ENCODE measurements around the gene GUSB.
"Not testable (repeated sequence)": the region's sequence is repeated elsewhere in the genome, so short reads cannot be mapped to it uniquely, and the experiment has no call there.

GUSB gene

DNA sequence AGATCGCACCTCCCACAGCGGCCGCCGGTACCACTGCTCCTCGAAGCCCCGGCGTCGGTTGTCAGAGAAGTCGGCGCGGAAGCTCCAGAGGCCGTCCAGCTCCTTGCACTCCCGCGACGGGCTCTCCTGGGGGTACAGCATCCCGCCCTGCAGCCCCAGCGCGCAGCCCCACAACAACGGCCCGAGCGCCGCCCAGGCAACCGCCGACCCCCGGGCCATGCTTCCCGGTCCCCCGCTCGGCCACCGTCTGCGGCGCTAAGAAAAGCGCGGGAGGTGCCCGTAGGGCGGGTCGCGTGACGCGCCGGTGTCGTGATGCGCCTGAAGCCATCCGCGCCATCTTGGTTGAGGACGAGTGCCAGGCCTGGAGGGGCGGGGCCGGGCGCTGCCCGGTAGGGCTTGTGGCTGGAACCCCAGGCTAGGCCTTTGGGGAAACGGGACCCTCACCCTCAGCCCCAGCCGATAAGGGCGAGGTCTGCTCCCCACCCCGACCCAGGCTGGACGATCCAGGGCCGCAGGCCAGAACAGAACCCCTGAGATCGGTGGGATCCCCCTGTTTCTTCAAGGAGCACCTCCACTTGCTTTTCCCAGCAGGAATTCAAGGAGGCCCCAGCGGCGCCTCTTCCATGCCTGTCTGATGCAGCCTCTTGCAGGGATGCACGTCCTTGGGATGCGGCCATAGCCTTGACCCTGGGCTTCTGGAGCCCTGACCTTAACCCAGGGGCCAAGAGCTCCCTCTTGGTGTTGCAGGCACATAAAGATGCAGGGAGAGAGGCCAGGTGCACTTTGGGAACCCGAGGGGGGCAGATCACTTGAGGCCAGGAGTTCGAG lies at the start of gene GUSB:
Gene GUSB (minus strand): TSS at position 249 of the 828 bp plus-strand sequence. CDS start 30 bp downstream, at position 219.
- peak; percentile 90 for DNase-seq

DNA sequence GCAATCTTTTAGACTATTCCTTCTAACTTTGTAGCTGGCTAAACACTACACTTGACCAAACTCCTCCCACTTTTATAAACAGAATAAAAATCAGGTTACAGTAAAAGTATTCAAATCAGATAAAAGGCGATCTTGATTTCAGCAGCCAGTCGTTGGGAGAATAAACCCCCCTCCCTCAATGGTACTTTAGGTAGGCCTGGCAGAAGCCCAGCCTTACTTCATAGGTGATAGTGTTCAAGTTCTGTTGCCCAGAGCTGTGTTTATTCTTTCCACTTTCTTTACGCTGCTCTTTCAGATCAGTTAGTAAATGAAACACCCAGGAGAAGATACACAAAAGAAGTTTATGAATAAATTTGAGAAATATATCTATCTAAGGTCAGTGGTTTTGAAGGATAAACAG lies 46.3 kb upstream of the GUSB start:
- DNase-seq, result not testable (repeated sequence)

DNA sequence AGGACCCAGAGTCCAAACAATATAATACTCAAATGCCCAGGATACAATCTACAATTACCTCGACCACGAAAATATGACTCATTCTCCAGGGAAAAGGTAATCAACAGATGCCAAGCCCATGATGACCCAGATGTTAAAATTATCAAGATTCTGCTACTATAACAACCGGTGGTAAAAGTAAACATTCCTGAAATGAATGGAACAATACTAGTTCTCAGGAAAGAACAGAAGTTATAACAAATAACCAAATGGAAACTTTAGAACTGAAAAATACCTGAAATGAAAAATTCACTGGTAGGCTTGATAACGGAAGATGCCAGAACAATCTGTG lies 34.1 kb upstream of the GUSB start:
- DNase-seq, result no peak

DNA sequence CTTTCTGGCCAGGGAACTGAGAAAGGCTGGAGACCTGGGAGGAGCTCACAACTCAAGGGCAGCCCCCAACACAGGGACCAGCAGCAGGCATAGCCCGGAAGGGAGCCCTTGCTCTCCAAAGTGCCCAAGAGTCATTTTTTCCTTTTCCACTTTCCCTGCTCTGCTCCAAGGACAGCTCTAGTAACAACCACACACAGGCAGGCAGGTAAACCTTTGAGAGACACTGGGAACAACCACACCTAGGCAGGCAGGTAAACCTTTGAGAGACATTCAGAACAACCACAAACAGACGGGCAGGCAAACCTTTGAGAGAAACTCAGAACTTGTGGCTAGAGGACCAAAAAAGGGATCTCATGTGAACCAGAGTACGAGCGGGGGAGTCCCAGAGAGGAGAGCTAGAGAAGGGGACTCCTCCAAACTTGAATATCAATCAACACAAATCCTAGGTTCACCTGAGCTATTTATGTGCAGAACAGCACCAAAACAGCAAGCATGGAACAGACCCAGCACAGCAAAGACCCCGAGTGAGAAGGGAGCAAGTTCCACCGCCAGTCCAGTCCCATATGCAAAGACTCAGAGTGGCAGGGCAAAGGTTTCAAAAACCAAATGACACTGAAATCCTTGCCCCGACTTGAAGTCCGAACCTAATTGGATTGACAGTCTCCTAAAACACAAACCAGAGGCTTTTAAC lies 33.6 kb upstream of the GUSB start:
- no peak for DNase-seq

DNA sequence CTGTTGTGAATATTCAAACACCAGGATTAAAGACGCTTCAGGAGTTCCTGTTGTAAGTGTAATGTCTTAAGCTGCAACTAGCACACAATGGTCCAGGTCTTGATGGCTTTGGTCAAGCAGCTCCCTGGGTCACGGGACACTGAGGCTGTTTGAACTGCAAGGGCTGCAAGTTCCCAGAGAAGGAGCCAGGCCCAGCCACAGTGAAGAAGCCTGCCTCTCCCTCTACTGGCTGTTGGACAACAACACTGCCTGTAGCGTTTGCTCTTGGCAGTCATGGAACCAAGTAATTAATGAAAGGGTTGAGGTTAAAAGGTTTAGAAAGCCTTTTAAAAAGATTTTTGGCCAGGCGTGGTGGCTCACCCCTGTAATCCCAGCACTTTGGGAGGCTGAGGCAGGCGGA lies 31.9 kb upstream of the GUSB start:
- no peak for DNase-seq

DNA sequence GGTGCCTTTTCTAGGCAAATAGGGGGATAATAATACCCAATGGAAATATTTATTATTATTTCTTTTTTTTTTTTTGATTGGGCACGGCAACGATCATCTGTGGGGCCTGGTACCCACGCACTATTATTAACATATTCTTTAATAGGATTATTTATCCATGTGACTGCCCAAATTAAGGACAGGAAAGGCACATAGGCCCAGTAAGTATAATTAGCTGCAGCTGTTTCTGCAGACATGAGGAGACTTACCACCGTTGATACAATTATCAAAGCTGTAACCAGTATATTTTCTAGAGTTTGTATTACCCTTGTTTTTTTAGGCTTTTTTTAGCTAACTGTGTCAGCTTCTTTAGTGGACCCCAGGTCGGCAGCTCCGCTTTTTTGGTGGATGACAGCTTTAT lies 25.2 kb upstream of the GUSB start:
- no peak for DNase-seq

DNA sequence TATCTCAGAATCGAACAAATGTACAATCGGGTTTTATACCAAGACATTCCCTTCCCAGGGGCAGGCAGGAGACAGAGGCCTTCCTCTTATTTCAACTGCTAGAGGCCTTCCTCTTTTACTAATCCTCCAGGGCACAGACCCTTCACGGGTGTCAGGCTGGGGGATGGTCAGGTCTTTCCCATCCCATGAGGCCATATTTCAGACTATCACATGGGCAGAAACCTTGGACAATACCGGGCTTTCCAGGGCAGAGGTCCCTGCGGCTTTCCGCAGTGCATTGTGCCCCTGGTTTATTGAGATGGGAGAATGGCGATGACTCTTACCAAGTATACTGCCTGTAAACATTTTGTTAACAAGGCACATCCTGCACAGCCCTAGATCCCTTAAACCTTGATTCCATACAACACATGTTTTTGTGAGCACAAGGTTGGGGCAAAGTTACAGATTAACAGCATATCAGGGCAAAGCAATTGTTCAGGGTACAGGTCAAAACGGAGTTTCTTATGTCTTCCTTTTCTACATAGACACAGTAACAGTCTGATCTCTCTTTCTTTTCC lies 23.2 kb upstream of the GUSB start:
- not testable (repeated sequence) for DNase-seq

DNA sequence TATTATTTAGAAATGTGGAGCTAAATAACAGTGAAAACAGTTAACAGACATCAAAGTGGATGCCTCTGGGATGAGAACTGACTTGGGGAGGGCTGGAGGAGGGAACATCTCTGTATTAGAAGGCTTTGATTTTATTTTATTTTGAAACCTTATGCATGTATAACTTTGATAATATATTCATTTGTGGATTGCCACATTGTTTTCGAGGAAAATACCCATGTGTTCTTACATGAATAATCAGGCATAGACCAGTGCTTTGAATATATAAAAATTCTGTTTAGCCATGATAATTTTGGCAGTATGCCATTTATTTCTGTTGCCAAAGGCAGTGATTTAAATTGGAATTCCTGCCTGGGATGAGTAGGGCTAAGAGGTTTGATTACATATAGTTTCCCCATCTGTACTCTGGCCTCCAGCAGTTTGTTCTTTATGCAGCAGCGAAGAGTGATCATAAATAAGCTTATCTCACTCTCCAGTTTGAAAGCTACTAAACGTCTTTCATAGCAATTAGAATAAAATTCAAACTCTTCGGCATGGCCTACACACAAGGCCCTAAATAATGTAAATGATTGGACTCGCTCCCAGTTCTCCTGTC lies 18.9 kb upstream of the GUSB start:
- not testable (repeated sequence) for DNase-seq

DNA sequence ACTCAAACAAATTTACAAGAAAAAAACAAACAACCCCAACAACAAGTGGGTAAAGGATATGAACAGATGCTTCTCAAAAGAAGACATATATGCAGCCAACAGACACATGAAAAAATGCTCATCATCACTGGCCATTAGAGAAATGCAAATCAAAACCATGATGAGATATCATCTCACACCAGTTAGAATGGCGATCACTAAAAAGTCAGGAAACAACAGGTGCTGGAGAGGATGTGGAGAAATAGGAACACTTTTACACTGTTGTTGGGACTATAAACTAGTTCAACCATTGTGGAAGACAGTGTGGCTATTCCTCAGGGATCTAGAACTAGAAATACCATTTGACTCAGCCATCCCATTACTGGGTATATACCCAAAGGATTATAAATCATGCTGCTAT lies 13.0 kb upstream of the GUSB start:
- DNase-seq, result not testable (repeated sequence)

DNA sequence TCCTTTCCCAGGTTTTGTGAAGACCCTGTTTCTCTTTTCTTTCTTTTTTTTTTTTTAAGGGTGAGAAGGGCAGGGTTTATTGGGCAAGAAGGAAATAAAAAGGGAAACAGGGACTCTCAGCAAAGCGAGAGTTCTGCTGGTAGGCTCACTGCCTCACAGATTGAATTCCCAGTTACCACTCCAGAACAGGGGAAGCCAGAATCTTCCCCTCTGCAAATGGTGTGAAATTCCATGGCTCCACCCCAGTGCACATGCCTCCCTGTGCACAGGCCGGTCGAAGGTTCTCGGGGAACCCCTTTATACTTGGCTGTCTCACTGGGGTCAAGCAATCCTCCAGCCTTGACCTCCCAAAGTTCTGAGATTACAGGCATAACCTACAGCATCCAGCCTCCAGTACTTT lies 10.5 kb upstream of the GUSB start:
- no peak for DNase-seq

DNA sequence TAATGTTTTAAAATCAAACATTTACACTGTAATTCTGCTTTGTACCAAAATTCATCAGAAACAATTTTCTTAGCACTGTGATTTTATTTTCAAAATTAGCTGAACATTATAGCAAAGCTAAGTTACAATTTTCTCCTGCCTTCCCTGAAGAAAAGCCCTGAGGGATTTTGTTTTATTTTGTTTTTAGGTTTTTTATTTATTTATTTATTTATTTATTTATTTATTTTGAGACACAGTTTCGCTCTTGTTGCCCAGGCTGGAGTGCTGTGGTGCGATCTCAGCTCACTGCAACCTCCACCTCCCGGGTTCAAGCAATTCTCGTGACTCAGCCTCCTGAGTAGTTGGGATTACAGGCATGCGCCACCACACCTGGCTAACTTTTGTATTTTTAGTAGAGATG lies 9.8 kb upstream of the GUSB start:
- DNase-seq, result not testable (repeated sequence)

DNA sequence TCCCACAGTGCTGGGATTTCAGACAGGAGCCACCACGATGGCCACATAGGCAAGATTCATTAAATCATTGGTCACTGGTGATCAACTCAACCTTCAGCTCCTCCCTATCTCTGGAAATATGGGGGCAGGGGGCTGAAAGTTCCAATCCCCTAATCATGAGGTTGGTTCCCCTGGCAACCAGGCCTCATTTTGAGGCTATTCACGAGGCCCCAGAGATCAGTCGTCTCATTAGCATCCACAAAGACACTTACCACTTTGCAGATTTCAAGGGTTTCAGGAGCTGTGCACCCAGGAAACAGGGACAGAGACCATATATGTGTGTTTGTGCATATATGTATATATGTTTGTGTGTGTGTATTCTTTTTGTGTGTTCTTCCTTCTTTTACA lies 7.7 kb upstream of the GUSB start:
- DNase-seq, result no peak

DNA sequence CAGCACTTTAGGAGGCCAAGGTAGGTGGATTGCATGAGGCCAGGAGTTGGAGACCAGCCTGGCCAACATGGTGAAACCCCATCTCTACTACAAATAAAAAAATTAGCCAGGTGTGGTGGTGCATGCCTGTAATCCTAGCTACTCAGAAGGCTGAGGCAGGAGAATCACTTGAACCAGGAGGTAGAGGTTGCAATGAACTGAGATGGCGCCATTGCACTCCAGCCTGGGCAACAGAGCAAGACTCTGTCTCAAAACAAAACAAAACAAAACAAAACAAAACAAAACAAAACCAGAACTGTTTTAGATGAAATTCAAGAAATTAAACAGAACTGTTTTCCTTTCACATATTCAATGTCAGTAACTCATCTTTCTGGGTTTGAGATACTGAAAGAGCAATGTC lies 6.5 kb upstream of the GUSB start:
- DNase-seq, result not testable (repeated sequence)

DNA sequence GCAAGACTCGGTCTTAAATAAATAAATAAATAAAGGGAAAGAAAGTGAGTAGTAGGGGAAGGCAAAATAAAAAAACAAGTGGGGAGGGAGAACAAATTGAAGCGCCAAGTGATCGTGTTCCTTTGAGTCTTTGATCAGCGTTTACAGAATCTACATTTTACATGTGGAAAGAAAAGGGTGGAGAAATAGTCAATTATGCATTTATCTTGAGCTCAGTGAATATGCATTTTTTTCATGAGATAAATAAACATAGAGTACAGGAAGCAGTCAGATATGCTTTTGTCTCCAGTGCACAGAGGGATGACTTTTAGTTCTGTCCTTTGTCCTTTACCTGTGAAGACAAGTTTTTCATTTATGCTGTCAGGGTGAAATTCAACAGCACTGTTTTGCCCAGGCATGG lies 6.1 kb upstream of the GUSB start:
- DNase-seq, result no peak

DNA sequence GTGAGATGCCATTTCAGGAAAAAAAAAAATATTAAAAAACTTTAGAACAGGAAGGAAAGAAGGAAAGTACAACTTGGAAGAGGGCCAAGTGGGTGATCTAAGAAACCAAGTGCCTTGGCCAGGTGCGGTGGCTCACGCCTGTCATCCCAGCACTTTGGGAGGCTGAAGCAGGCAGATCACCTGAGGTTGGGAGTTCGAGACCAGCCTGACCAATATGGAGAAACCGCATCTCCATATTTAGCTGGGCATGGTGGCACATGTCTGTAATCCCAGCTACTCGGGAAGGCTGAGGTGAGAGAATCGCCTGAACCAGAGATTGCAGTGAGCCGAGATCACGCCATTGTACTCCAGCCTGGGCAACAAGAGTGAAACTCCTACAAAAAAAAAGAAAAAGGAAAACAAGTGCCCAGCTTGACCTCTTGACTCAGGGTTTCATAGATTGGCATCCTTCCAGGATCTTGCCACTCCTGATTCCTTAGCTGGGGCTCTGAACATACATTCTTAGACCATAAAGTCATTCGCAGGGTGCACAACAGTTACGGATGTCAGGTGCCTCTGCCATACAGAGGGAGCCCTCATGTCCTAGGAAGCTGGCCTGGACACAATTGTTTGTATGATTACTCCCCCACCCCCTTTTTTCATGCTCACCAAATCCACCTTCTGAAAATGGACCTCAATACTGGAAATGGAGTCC lies 2.1 kb upstream of the GUSB start:
- no peak for DNase-seq

DNA sequence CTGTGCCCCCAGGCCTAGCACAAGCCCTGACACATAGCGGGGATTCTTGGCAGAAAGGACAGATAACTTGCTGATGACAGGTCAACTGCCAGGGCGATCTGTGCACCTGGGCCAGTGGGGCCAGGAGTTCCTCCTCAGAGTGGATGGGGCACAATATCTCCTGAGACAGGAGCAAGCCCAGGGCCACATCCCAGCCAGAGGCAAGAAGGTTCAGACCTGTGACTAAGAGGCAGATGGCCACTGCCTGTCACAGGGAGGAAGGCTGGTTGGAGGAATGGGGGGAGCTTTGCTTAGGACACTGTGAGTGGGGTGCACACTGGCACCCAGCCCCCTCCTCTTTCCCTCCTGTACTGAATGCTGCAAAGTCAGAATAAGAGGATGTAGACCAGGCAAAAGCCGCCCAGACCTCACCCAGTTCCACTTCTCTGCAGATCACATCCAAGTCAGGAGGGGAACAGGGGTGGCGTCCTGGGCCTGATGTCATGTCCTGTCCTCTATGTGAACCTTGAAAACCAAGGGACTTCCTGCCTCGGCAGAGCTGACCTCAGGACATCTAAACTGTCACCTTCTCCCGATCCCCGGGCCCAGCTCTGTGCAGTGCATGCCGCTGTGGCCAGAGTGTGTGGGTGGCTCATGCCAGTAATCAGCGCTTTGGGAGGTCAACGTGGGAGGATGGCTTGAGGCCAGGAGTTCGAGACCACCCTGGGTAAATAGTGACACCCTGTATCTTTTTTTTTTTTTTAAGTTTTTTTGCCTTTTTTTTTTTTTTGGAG lies 1.3 kb downstream of the GUSB start:
- DNase-seq, result no peak

DNA sequence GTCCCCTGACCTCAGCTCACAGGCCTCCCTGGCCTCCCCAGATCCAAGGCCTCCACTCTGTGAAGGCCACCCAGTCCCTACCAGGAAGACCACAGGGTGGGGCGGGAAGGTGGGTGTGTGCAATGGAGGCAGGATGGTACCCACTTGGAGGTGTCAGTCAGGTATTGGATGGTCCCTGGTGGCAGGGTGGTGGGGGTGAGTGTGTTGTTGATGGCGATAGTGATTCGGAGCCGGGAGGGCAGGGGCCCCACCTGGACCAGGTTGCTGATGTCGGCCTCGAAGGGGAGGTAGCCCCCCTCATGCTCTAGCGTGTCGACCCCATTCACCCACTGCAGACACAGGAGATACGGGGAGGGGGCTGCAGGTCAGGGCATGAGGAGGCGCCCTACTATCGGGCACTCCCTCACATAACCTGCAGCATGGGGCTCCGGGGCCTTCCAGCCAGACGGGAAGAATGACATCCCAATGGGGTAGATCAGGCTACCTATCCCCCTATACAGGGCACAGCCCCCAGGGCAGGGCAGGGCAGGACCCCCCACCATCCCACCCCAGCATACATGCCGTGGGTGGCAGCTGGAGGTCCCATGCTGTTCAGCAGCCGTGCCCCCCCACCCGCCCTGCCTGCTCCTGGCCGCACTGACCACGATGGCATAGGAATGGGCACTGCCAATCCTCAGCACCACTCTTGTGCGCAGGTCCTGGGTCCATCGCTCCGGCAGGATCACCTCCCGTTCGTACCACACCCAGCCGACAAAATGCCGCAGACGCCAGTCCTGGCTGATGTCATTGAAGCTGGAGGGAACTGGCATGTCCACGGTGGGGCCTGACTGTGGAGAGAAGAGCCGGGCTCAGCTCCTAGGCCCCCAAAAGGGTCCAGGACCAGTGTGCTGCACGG lies 2.2 kb downstream of the GUSB start:
- DNase-seq, result no peak

DNA sequence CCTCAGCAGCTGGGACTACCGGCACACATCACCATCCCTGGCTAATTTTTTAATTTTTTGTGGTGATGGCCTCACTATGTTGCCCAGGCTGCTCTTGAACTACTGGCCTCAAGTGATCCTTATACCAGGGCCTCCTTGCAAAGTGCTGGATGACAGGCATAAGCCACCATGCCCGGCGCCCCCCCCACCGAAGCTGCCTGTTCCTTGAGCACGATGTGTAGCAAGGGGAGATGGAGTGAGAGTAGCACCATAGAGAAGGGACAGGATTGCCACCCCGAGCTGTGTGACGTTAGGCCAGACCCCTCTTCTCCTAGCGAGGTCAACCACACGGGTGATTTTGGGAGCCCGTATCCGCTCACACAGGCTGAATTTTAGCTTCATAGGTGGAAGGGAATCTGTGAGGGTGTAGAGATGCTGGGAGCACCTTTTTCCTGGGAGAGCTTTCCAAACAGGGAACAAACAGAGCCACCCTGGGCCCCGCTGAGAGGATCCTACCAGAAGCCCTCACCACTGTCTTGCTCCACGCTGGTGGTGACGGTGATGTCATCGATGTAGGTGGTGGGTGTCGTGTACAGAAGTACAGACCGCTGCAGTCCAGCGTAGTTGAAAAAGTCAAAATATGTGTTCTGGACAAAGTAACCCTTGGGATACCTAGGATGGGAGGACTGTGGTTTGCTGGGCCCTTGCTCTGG lies 3.0 kb downstream of the GUSB start:
- DNase-seq, result no peak

DNA sequence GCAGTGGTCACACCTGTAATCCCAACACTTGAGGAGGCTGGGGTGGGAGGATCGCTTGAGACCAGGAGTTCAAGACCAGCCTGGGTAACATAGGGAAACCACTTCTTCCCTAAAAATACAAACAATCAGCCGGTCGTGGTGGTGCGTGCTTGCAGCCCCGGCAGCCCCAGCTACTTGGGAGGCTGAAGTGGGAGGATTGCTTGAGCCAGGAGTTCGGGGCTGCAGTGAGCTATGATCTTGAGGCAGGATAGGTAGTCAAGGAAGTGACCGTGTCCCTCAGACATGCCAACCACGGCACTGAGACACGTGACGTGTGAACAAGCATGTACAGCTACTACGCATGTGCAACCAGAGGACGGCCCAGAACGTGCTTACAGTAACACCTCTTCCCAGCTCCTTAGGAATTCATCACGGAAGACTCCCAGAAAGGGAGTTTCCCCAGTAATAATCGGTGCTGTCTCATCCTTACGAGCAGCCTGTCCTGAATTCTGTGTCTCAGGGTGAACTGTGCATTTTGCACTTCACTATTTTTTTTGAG lies 5.3 kb downstream of the GUSB start:
- DNase-seq, result no peak

DNA sequence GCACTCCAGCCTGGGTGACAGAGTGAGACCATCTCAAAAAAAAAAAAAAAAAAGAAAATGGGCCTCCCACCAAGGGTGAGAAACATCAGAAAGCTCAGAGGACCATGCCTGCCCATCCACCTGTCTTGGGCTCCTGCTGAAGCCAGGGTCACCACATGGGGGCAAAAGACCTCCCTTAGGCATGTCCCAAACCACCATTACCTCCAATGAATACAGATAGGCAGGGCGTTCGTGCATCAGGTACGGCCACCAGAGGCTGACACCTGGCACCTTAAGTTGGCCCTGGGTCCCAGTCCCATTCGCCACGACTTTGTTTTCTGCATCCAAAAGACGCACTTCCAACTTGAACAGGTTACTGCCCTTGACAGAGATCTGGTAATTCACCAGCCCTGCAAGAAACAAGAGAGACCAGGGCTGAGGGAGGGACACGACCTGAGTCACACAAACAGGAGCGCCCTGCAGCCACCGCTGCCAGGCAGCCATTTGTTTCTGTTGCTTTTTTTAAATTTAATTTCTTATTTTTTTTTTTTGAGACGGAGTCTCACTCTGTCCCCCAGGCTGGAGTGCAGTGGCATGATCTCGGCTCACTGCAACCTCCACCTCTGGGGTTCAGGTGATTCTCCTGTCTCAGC lies 6.1 kb downstream of the GUSB start:
- DNase-seq, result no peak

All from NCI-H1436 (cell line).